Measurements from ENCODE around the gene ATP5F1E. TPM values are rescaled to one million over a fixed set of nuclear protein-coding genes. Genes with fewer than 3 reads are reported as not detected.

The ATP5F1E gene
- total and polyA plus RNA-seq, 9 of the 15 experiments (the other 6 are each of a cell fraction or from before 2014, with no cell fraction given), result 60.3 to 162 (median 113) TPM

- 0 out of 2 replicates have a peak, but pooled peaks have one; percentile 30 for TF ChIP-seq STAT6 (CRISPR knock-in tag; IDR thresholded peaks at IDR 0.05)
- no peak for TF ChIP-seq KHSRP (IDR thresholded peaks at IDR 0.05)
- TF ChIP-seq ZNF175 (CRISPR knock-in tag; IDR thresholded peaks at IDR 0.05; ENCODE audit: low read depth), result peak; percentile 98
- no peak for TF ChIP-seq POLR3A (IDR thresholded peaks at IDR 0.05; ENCODE audit: borderline replicate concordance, extremely low read depth, insufficient read depth, insufficient read length)
- TF ChIP-seq ZNF589 (CRISPR knock-in tag; IDR thresholded peaks at IDR 0.05; ENCODE audit: low read depth), result peak; percentile 96
- TF ChIP-seq ZNF75A (CRISPR knock-in tag; IDR thresholded peaks at IDR 0.05), result peak; percentile 67
- TF ChIP-seq PML (IDR thresholded peaks at IDR 0.05; ENCODE audit: low read length), result peak; percentile 65
- TF ChIP-seq PKNOX1 (IDR thresholded peaks at IDR 0.05), result peak; percentile 98
- TF ChIP-seq, protein P1, sequence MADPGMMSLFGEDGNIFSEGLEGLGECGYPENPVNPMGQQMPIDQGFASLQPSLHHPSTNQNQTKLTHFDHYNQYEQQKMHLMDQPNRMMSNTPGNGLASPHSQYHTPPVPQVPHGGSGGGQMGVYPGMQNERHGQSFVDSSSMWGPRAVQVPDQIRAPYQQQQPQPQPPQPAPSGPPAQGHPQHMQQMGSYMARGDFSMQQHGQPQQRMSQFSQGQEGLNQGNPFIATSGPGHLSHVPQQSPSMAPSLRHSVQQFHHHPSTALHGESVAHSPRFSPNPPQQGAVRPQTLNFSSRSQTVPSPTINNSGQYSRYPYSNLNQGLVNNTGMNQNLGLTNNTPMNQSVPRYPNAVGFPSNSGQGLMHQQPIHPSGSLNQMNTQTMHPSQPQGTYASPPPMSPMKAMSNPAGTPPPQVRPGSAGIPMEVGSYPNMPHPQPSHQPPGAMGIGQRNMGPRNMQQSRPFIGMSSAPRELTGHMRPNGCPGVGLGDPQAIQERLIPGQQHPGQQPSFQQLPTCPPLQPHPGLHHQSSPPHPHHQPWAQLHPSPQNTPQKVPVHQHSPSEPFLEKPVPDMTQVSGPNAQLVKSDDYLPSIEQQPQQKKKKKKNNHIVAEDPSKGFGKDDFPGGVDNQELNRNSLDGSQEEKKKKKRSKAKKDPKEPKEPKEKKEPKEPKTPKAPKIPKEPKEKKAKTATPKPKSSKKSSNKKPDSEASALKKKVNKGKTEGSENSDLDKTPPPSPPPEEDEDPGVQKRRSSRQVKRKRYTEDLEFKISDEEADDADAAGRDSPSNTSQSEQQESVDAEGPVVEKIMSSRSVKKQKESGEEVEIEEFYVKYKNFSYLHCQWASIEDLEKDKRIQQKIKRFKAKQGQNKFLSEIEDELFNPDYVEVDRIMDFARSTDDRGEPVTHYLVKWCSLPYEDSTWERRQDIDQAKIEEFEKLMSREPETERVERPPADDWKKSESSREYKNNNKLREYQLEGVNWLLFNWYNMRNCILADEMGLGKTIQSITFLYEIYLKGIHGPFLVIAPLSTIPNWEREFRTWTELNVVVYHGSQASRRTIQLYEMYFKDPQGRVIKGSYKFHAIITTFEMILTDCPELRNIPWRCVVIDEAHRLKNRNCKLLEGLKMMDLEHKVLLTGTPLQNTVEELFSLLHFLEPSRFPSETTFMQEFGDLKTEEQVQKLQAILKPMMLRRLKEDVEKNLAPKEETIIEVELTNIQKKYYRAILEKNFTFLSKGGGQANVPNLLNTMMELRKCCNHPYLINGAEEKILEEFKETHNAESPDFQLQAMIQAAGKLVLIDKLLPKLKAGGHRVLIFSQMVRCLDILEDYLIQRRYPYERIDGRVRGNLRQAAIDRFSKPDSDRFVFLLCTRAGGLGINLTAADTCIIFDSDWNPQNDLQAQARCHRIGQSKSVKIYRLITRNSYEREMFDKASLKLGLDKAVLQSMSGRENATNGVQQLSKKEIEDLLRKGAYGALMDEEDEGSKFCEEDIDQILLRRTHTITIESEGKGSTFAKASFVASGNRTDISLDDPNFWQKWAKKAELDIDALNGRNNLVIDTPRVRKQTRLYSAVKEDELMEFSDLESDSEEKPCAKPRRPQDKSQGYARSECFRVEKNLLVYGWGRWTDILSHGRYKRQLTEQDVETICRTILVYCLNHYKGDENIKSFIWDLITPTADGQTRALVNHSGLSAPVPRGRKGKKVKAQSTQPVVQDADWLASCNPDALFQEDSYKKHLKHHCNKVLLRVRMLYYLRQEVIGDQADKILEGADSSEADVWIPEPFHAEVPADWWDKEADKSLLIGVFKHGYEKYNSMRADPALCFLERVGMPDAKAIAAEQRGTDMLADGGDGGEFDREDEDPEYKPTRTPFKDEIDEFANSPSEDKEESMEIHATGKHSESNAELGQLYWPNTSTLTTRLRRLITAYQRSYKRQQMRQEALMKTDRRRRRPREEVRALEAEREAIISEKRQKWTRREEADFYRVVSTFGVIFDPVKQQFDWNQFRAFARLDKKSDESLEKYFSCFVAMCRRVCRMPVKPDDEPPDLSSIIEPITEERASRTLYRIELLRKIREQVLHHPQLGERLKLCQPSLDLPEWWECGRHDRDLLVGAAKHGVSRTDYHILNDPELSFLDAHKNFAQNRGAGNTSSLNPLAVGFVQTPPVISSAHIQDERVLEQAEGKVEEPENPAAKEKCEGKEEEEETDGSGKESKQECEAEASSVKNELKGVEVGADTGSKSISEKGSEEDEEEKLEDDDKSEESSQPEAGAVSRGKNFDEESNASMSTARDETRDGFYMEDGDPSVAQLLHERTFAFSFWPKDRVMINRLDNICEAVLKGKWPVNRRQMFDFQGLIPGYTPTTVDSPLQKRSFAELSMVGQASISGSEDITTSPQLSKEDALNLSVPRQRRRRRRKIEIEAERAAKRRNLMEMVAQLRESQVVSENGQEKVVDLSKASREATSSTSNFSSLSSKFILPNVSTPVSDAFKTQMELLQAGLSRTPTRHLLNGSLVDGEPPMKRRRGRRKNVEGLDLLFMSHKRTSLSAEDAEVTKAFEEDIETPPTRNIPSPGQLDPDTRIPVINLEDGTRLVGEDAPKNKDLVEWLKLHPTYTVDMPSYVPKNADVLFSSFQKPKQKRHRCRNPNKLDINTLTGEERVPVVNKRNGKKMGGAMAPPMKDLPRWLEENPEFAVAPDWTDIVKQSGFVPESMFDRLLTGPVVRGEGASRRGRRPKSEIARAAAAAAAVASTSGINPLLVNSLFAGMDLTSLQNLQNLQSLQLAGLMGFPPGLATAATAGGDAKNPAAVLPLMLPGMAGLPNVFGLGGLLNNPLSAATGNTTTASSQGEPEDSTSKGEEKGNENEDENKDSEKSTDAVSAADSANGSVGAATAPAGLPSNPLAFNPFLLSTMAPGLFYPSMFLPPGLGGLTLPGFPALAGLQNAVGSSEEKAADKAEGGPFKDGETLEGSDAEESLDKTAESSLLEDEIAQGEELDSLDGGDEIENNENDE (IDR thresholded peaks at IDR 0.05; ENCODE audit: low read depth, low read length), result no peak
- TF ChIP-seq MED1 (CRISPR knock-in tag; IDR thresholded peaks at IDR 0.05; ENCODE audit: borderline replicate concordance), result no peak
- TF ChIP-seq ESRRB (CRISPR knock-in tag; IDR thresholded peaks at IDR 0.05; ENCODE audit: borderline replicate concordance), result no peak; the same call in 1 of the 2 replicates
These were observed at the start of gene ATP5F1E (continued) for GRCh38 chr20:59032023-59032712.
